Endothelial cell of umbilical vein (primary cell): ENCODE data around the gene CADM4. TPM values are rescaled to one million over a fixed set of nuclear protein-coding genes. Genes with fewer than 3 reads are reported as not detected.

Experiments used
- BruUV-seq: library from RNA; stranded (reverse); fragments of 400-500 nt; replicated peaks from 2 replicates; lab custom pipeline; 2021; lab: Mats Ljungman, UMichigan
- CTCF ChIA-PET: fragments of 300-600, 350-600 bp; sonication (Branson Sonifier 250); formaldehyde crosslinking; loops from one replicate; lab custom pipeline; 2021; ENCODE audit warnings: antibody characterized with exemption, inconsistent platforms; lab: Charles Lee
- POLR2A ChIA-PET: fragments of 300-600, 350-600 bp; sonication (Branson Sonifier 250); formaldehyde crosslinking; loops from one replicate; lab custom pipeline; 2021; ENCODE audit warnings: antibody characterized with exemption, inconsistent platforms; lab: Charles Lee
- DNase-seq: peaks from one replicate; pipeline ENCODE4 v3.0.0-alpha.2; 2011; ENCODE audit warnings: low read depth, low spot score
- FAIRE-seq: peaks from 2 replicates; lab custom pipeline; 2011; peaks lifted over from hg19 to GRCh38; lab: Jason Lieb, UNC
- H2AFZ ChIP-seq: 2 replicates; pipeline ENCODE4 v1.6.0; 2012; ENCODE audit warnings: low read depth, low read length, control low read depth, inconsistent platforms
- H3K27ac ChIP-seq: 2 replicates; pipeline ENCODE4 v1.5.1; 2011; ENCODE audit warnings: low read depth, mild to moderate bottlenecking, control low read depth, low read length, moderate library complexity; ENCODE audit not compliant: insufficient read depth
- H3K27me3 ChIP-seq, 2 experiments: 2 replicates each; pipeline versions ENCODE4 v1.6.0 to v1.6.1; 2011; ENCODE audit warnings: low read length in 2 of 2, mixed read lengths in 1 of 2; ENCODE audit not compliant: control insufficient read depth in 2 of 2, insufficient read depth in 2 of 2
- H3K36me3 ChIP-seq, 2 experiments: 2 replicates in 1 of 2; 3 replicates in 1 of 2; pipeline ENCODE4 v1.5.1; 2011; ENCODE audit warnings: low read length in 2 of 2, mild to moderate bottlenecking in 1 of 2, moderate library complexity in 1 of 2; ENCODE audit not compliant: control insufficient read depth in 2 of 2, insufficient read depth in 2 of 2; ENCODE audit errors: extremely low read depth in 1 of 2
- H3K4me1 ChIP-seq: 3 replicates; pipeline ENCODE4 v1.5.1; 2011; ENCODE audit warnings: mild to moderate bottlenecking, low read length; ENCODE audit not compliant: control insufficient read depth, insufficient read depth; ENCODE audit errors: extremely low read depth
- H3K4me2 ChIP-seq: 2 replicates; pipeline ENCODE4 v1.6.1; 2011; ENCODE audit warnings: low read length, control low read depth, mixed read lengths; ENCODE audit not compliant: insufficient read depth
- H3K4me3 ChIP-seq, 3 experiments: fragments of 200-600 bp in 1 of 3; sonication (generic), shearing (Covaris generic) in 1 of 3; replicated peaks in 1 of 3; 2 replicates each; pipeline ENCODE4 v1.5.1; 2011 to 2016; ENCODE audit warnings: control low read depth in 3 of 3, low read length in 3 of 3, mild to moderate bottlenecking in 2 of 3, inconsistent platforms in 1 of 3, low read depth in 1 of 3, moderate library complexity in 1 of 3; ENCODE audit not compliant: insufficient read depth in 1 of 3
- H3K79me2 ChIP-seq: 2 replicates; pipeline ENCODE4 v1.6.0; 2012; ENCODE audit warnings: low read length, inconsistent platforms; ENCODE audit not compliant: control insufficient read depth, insufficient read depth
- H3K9ac ChIP-seq: replicated peaks from 2 replicates; pipeline ENCODE3; 2011; ENCODE audit warnings: low read length, control low read depth; ENCODE audit not compliant: insufficient read depth; ENCODE audit errors: extremely low read depth
- H3K9me1 ChIP-seq: replicated peaks from 3 replicates; pipeline ENCODE4 v1.6.0; 2011; ENCODE audit warnings: mild to moderate bottlenecking, low read length; ENCODE audit not compliant: control insufficient read depth, insufficient read depth; ENCODE audit errors: extremely low read depth
- H3K9me3 ChIP-seq: replicated peaks from 2 replicates; pipeline ENCODE4 v1.5.1; 2012; ENCODE audit warnings: low read length, inconsistent platforms; ENCODE audit not compliant: control insufficient read depth, insufficient read depth
- H4K20me1 ChIP-seq: replicated peaks from 2 replicates; pipeline ENCODE3; 2011; ENCODE audit warnings: mild to moderate bottlenecking, low read length; ENCODE audit not compliant: control insufficient read depth, insufficient read depth; ENCODE audit errors: extremely low read depth
- CTCF ChIP-seq, 2 donors: IDR thresholded peaks; 1 replicate in 1 of 2; 2 replicates in 1 of 2; pipeline ENCODE4 v1.5.1; 2011; ENCODE audit warnings: low read length in 2 of 2, mild to moderate bottlenecking in 2 of 2, moderate library complexity in 2 of 2, control low read depth in 1 of 2, inconsistent platforms in 1 of 2, low read depth in 1 of 2; ENCODE audit not compliant: insufficient read depth in 1 of 2; ENCODE audit errors: extremely low read depth in 1 of 2
- EZH2 ChIP-seq: IDR thresholded peaks from 2 replicates; pipeline ENCODE4 v1.6.1; 2012; ENCODE audit warnings: borderline replicate concordance, low read depth, mild to moderate bottlenecking, moderate library complexity, low read length, inconsistent platforms; ENCODE audit not compliant: severe bottlenecking
- JUN ChIP-seq: IDR thresholded peaks from 2 replicates; pipeline ENCODE4 v1.6.1; 2011; ENCODE audit warnings: borderline replicate concordance, low read depth; ENCODE audit not compliant: insufficient read length, insufficient read depth
- MYC ChIP-seq: IDR thresholded peaks from one replicate; pipeline ENCODE4 v1.6.1; 2011; ENCODE audit warnings: mild to moderate bottlenecking, low read depth, low read length
- POLR2A ChIP-seq: IDR thresholded peaks from 2 replicates; pipeline ENCODE4 v1.6.1; 2012; ENCODE audit warnings: low read depth, mild to moderate bottlenecking, control low read depth, low read length
- POLR2AphosphoS5 ChIP-seq: IDR thresholded peaks from 2 replicates; pipeline ENCODE4 v1.6.1; 2012; ENCODE audit warnings: low read depth, mild to moderate bottlenecking, control low read depth, low read length, moderate library complexity; ENCODE audit not compliant: insufficient read depth
- dilution Hi-C: fragments of 300-500 bp; cut with MboI; formaldehyde crosslinking; loops from one replicate; pipeline ENCODE4 v1.15.0; 2019; ENCODE audit warnings: low sequenced_read_pairs; ENCODE audit not compliant: extremely low pct_ligation_motif_present
- intact Hi-C: fragments of 100-400 bp; cut with micrococcal nuclease; formaldehyde crosslinking; loops from one replicate; pipeline ENCODE4 v1.10.0; 2022
- polyA plus RNA-seq, 4 experiments: library from polyadenylated mRNA; depleted of rRNA in 3 of 4; stranded (reverse) in 3 of 4; unstranded in 1 of 4; fragments of >200 nt; gene quantifications; 2 replicates each; pipeline versions ENCODE4 v1.2.1 to v1.2.3, GENCODE V29; 2011 to 2012; ENCODE audit warnings: missing spikeins in 1 of 4
- total RNA-seq: library from RNA; stranded (reverse); gene quantifications from 2 replicates; pipeline ENCODE4 v1.2.3, GENCODE V29; 2021

CADM4 gene
- total and polyA plus RNA-seq, 2 donors (not counting 3 experiments of a cell fraction or from before 2014, with no cell fraction given) = 5.0 to 7.5 TPM

DNA sequence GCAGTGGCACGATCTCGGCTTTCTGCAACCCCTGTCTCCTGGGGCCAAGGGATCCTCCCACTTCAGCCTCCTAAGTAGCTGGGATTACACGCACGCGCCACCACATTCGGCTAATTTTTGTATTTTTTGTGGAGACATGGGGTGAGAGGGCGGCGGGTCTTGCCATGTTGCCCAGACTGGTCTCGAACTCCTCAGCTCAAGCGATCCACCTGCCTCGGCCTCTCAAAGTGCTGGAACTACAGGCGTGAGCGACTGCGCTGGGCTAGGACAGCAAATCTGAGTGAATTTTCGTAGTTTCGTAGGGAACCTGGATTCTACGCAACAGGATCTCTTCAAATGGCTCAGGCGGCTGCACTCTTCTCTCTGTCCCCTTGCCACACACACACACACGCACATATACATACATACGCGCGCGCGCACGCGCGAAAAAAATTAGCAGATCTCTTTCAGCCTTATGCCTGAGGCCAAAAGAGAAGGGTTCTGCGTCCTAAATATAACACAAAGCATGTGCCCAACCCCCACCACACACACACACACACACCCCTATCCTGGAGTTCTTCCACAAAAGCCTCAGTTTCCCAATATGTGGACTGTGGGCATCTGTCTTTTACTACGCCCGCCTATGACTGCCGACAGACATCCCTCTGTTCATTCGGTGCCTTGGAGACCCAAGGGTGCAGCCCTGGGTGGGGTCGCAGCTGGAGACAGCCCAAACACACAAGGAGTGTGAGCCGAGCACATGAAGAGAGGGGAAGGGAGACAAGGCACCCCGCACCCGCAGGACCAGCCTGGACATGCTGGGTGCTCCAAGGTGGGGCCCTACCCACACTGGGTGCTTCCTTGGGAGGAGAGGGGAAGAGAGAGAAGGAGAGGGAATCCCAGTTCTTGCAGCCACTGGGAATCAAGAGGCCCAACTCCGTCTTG, 63.4 kb downstream of the CADM4 start:
- POLR2A ChIA-PET = interaction anchor here (1.2 kb wide), 1 partner anchor 21 kb away, joined by 3 read pairs; no protein-coding TSS in a partner anchor
- H3K79me2 ChIP-seq = no peaks in the 10 kb centered on the region
- H3K9ac ChIP-seq = peak overlapping the region; percentile 33
- no peak for TF ChIP-seq JUN
- TF ChIP-seq POLR2A = no peak
- no peak for TF ChIP-seq EZH2
- no peak for TF ChIP-seq POLR2AphosphoS5
- TF ChIP-seq CTCF (IDR thresholded peaks at IDR 0.05; ENCODE audit: extremely low read depth in 1 of 2, insufficient read depth in 1 of 2, low read depth in 1 of 2, low read length in 2 of 2) = no peak
- no peak for TF ChIP-seq MYC
- H3K27ac ChIP-seq = peak overlapping the region; percentile 35
- H3K4me3 ChIP-seq = peak overlapping the region in 2 of 3 experiments; percentile 10 to 86
- H3K4me2 ChIP-seq = peak overlapping the region; percentile 47
- H2AFZ ChIP-seq = peak overlapping the region; percentile 68
- peaks cover 7% of the 10 kb centered on the region for H3K4me1 ChIP-seq
- DNase-seq = peak; percentile 8
- H4K20me1 ChIP-seq = no peaks in the 10 kb centered on the region
- CTCF ChIA-PET = interaction anchor here (2.9 to 4.2 kb wide), 3 partner anchors 18 to 41 kb away, joined by 11 to 31 read pairs (median 16); no protein-coding TSS in a partner anchor
- no peaks in the 10 kb centered on the region for H3K9me1 ChIP-seq
- FAIRE-seq = no peak
- H3K27me3 ChIP-seq = no peaks in the 10 kb centered on the region
- intact Hi-C loops (loop anchor here (1.0 kb wide), 3 partner anchors 20 to 43 kb away; partner anchors contain the start of genes IRGQ, ZNF428 and ZNF576), dilution Hi-C loops (no loop called here)
- no TSS peak for BruUV-seq
- no peaks in the 10 kb centered on the region for H3K9me3 ChIP-seq
- H3K36me3 ChIP-seq = no peaks in the 10 kb centered on the region
